Activated T-helper 9 cell treated with anti-CD3 and anti-CD28 coated beads, Interleukin-2, amount 50 U/mL, for 16 hours (primary cell): ENCODE measurements around the gene LRP2.

ENCODE experiments used
- DNase-seq: peaks from one replicate; pipeline ENCODE4 v3.0.0-alpha.2; 2020; ENCODE audit warnings: low read depth

Gene LRP2

GRCh38 chr2:169087757-169088379 is 274.5 kb downstream of the LRP2 start:
- DNase-seq, result no peak

GRCh38 chr2:169086893-169087467 is 275.4 kb downstream of the LRP2 start:
- no peak for DNase-seq

GRCh38 chr2:169082995-169083394 is 279.3 kb downstream of the LRP2 start:
- no peak for DNase-seq

GRCh38 chr2:169081551-169081950 is 280.8 kb downstream of the LRP2 start:
- DNase-seq, result no peak

GRCh38 chr2:169080250-169081069 is 281.9 kb downstream of the LRP2 start:
- DNase-seq, result no peak

GRCh38 chr2:169077674-169078240 is 284.6 kb downstream of the LRP2 start:
- no peak for DNase-seq
